Measurements from ENCODE around the gene BTLA.

The BTLA gene

GRCh38 chr3:112481302-112481721 lies 18.0 kb downstream of the BTLA start:
- no peak for TF ChIP-seq CTCF (IDR thresholded peaks at IDR 0.05; ENCODE audit: control insufficient read depth, insufficient read depth, low read depth, low read length, missing control alignments)
- no peak for DNase-seq (ENCODE audit: low read depth)
- H3K4me3 ChIP-seq (ENCODE audit: control insufficient read depth, low read depth, low read length) = no peak overlapping the region

GRCh38 chr3:112477891-112478290 lies 21.4 kb downstream of the BTLA start:
- H3K4me3 ChIP-seq (ENCODE audit: control insufficient read depth, low read depth, low read length) = no peak overlapping the region
- no peak for TF ChIP-seq CTCF (IDR thresholded peaks at IDR 0.05; ENCODE audit: control insufficient read depth, insufficient read depth, low read depth, low read length, missing control alignments)
- DNase-seq (ENCODE audit: low read depth) = no peak

GRCh38 chr3:112476346-112476745 lies 22.9 kb downstream of the BTLA start:
- DNase-seq (ENCODE audit: low read depth) = no peak
- no peak for TF ChIP-seq CTCF (IDR thresholded peaks at IDR 0.05; ENCODE audit: control insufficient read depth, insufficient read depth, low read depth, low read length, missing control alignments)
- no peak overlapping the region for H3K4me3 ChIP-seq (ENCODE audit: control insufficient read depth, low read depth, low read length)

GRCh38 chr3:112474796-112475195 lies 24.5 kb downstream of the BTLA start:
- no peak for DNase-seq (ENCODE audit: low read depth)
- TF ChIP-seq CTCF (IDR thresholded peaks at IDR 0.05; ENCODE audit: control insufficient read depth, insufficient read depth, low read depth, low read length, missing control alignments) = no peak
- H3K4me3 ChIP-seq (ENCODE audit: control insufficient read depth, low read depth, low read length) = no peak overlapping the region

- no peak for TF ChIP-seq CTCF (IDR thresholded peaks at IDR 0.05; ENCODE audit: control insufficient read depth, insufficient read depth, low read depth, low read length, missing control alignments)
- no peak for DNase-seq (ENCODE audit: low read depth)
- no peak overlapping the region for H3K4me3 ChIP-seq (ENCODE audit: control insufficient read depth, low read depth, low read length)
Observed at GRCh38 chr3:112472691-112473090, 26.6 kb downstream of the BTLA start.

- no peak overlapping the region for H3K4me3 ChIP-seq (ENCODE audit: control insufficient read depth, low read depth, low read length)
- no peak for DNase-seq (ENCODE audit: low read depth)
- TF ChIP-seq CTCF (IDR thresholded peaks at IDR 0.05; ENCODE audit: control insufficient read depth, insufficient read depth, low read depth, low read length, missing control alignments) = no peak
Observed at GRCh38 chr3:112471596-112472325, 27.5 kb downstream of the BTLA start.

Measured in AG09309 (cell line).